Fibroblast of skin of back (primary cell): Measurements from ENCODE around the gene DRG1. TPM values are rescaled to one million over a fixed set of nuclear protein-coding genes. Genes with fewer than 3 reads are reported as not detected.
"Not testable (repeated sequence)": the region's sequence is repeated elsewhere in the genome, so short reads cannot be mapped to it uniquely, and the experiment has no call there.

ENCODE experiments used
- DNase-seq: peaks from one replicate; pipeline ENCODE4 v3.0.0-alpha.2; 2013
- polyA plus RNA-seq, 2 experiments: library from polyadenylated mRNA; unstranded; fragments of 120-200 nt; gene quantifications; one replicate each; pipeline ENCODE4 v1.2.1, GENCODE V29; 2013; ENCODE audit not compliant: insufficient read length in 2 of 2

DRG1 gene, protein sequence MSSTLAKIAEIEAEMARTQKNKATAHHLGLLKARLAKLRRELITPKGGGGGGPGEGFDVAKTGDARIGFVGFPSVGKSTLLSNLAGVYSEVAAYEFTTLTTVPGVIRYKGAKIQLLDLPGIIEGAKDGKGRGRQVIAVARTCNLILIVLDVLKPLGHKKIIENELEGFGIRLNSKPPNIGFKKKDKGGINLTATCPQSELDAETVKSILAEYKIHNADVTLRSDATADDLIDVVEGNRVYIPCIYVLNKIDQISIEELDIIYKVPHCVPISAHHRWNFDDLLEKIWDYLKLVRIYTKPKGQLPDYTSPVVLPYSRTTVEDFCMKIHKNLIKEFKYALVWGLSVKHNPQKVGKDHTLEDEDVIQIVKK
- polyA plus RNA-seq (2013, experiment 1 of 2; ENCODE audit: insufficient read length), result 67.0 TPM
- 54.7 TPM for polyA plus RNA-seq (2013, experiment 2 of 2; ENCODE audit: insufficient read length)

DNA sequence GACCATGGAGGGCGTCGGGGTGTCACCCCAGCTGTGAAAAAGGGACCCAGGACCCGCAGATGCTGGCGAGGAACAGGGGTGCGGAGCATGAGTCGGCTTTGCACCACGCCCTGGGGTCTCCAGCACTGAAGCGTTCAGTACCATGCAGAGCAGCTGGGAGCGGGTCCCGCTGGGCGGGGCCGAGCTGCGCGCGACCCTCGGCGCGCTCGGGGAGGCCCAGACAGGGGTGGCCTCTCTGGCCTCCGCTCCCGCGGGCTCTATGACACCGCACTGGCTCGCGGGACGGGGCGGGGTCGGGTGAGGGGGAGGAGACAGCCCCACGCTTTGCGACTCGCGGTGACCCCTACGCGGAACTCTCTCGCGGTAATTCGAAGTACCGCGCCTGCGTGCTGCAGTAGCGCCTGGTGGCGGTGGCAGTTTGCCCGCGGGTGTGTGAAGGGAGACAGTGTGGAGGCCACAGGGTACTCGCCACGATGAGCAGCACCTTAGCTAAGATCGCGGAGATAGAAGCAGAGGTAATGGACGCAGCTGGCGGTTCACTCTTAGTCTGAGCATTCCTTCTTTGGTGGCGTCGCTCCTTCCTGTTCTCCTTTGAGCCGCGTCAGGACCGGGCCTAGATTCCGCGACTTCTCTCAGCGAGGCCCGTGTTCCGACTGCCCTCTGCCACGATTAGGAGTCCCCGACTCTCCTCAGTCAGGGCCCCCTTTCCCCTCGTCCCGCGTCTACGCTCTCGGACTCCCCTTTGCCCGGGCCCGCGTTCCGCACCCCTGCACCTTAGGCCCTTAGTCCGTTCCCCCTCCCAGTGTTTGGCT lies at the start of gene DRG1:
Gene DRG1, plus strand, starts transcription at position 394 of the 812 bp plus-strand sequence. Its CDS starts 80 bp downstream, at position 474.
- peak; percentile 95 for DNase-seq

DNA sequence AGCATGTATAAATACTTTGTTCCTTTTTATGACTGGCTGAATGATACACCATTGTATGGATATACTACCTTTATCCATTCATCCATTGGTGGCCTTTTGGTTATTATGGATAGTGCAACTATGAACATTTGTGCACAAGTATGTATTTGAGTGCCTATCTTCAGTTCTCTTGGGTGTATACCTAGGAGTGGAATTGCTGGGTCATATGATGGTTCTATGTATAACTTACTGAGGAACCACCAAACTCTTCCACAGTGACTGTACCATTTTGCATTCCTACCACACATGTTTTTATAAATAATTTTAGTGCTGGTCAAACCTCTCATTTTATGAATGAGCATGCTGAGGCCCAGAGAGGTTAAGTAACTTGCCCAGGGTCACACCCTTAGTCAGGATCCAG lies 49.4 kb upstream of the DRG1 start:
- DNase-seq, result no peak

DNA sequence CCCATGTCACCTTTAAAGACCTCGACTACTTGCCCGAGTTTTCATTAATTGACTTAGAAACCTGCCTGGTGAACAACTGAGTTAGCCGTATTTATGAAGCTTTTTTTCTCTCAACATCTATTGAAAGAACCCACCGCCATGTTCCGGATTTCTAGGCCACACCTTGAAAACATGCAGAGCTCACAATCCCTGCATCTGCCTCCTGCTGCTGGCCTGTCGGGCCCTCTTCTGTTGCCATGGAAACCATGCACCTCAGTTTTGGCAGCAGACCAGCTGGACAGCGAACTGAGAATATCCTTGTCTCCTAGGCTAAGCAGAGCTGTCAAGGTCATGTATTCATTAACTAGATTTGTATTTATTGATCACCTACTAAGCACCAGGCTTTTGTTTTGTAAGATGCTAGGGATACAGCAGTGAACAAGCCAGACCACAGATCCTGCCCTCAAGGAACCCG lies 49.0 kb upstream of the DRG1 start:
- DNase-seq, result peak; percentile 27

DNA sequence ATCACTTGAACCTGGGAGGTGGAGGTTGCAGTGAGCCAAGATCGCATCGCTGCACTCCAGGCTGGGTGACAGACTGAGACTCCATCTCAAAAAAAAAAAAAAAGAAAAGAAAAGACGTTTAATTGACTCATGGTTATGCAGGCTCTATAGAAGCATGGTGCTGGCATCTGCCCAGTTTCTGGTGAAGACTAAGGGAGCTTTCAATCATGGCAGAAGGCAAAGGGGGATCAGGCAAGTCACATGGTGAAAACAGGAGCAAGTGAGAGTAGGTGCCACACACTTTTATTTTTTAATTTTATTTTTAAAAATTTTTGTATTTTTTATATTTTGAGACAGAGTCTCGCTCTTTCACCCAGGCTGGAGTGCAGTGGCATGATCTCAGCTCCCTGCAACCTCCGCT lies 44.9 kb upstream of the DRG1 start:
- no peak for DNase-seq

DNA sequence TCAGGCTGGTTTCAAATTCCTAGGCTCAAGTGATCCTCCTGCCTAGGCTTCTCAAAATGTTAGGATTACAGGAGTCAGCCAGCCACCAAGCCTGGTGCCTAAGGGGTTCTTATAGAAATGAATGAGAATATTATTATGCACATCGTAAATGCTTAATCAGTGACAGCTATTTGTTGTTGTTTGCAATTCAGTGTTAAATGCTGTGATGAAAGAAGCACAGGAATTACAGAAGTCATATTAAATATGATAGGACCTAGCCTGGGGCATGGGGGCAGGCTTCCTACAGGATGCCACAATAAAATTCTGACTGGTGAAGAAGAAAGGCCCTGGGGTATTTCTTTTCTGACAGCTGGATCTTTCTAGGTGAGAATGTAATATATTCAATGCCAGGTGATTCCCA lies 39.4 kb upstream of the DRG1 start:
- no peak for DNase-seq

DNA sequence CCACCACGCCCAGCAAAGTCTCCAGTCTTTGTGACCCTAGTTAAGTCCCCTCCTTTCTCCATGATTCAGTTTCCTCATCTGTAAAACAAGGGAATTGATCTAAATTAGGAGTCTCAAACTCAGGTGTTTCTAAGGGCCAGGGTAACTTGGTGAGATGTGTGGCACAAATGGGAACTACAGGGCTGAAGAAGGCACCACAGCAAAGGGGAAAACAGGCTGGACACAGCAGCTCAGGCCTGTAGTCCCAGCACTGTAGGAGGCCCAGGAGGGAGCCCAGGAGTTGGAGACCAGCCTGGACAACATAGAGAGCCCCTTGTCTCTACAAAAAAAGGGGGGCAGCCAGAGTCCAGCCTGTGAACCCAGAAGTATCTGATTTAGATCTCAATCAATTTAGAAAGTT lies 37.7 kb upstream of the DRG1 start:
- no peak for DNase-seq

DNA sequence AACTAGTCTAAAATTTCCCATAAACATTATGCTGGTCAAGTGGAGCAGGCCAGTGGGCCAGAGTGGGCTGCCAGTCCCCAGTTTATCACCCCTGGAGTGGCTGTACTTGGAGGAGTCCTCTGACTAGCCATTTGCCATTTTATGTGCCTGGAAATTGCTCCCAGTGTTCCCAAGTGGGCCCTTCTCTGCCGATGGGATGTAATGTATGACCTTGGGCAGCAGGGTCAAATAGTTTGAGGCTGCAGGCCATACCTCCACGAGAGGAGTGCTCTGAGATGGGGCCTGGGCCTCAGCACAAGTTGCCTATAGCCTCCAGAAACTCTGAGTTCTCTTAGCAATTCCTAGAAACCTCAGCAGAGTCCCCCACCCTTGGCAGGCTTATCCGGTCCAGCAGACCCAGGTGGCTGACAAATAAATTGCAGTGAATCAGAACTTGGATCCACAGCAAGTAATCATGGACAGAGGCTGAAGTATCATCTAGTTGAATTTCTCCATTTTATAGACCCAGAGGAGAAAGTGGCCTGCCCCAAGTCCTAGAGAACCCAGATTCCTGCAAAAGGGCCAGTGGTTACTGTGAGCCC lies 35.4 kb upstream of the DRG1 start:
- no peak for DNase-seq

DNA sequence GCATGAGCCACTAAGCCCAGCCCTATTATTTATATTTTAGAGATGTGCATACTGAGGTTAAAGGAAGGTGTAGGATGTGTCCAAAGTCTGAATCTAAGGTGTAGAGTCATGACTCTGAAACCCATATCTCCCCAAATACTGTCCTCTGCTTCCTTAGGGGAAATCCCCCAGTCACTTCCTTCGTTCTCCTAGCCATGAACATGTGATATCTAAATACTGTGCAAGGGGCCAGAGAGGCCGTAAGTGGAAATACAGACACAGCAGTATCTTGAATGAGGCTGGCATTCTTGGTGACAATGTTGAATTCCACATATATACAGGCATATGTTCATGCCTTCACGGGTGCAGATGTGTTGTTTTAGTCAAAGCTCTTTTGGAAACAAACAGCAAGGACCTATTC lies 32.0 kb upstream of the DRG1 start:
- DNase-seq, result no peak

DNA sequence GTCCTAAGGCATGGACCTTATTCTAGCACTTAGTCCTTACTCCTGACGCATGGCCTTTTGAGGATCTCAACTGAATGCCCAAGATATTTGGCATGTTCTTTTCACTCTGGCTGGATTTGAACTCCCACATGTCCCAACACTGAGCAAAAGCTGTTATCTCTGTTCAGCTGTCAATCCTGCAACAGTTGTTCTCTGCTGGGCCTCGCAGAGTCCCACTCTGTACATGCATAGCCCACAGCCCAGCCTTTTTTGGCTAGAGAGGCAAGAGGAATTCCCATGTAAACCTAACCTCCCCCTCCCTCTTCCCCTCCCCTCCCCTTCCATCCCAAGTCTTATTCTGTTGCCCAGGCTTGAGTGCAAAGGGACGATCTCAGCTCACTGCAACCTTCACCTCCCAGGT lies 21.8 kb upstream of the DRG1 start:
- DNase-seq, result no peak

DNA sequence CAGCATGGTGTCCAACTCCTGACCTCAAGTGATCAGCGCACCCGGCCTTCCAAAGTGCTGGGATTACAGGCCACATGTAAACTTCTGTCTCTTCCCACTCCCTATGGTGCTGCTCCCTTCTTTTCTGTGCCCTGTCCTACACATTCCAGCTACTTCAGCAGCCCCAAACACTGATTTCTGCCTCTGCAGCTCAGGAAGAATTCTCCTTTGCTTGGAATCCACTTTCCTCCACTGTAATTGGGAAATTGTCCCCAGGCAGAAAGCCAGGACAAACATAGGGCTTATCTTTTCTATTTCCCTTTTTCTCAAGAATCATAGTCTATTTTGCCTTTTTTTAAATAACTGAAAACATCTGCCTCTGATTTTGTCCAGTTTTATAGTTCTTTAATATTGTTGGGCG lies 21.3 kb upstream of the DRG1 start:
- DNase-seq, result peak; percentile 56

DNA sequence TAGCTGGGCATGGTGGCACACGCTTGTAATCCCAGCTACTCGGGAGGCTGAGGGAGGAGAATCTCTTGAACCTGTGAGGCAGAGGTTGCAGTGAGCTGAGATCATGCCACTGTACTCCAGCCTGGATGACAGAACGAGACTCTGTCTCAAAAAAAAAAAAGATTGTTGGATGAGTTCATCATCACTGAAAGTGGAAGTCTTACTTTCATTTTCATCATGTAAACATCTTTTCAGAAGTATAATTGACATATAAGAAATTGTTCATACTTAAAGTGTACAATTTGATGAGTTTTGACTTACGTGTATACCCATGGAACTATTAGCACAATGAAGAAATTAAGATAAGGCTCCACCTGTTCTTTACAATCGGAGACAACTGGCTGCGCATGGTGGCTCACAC lies 20.8 kb upstream of the DRG1 start:
- not testable (repeated sequence) for DNase-seq

DNA sequence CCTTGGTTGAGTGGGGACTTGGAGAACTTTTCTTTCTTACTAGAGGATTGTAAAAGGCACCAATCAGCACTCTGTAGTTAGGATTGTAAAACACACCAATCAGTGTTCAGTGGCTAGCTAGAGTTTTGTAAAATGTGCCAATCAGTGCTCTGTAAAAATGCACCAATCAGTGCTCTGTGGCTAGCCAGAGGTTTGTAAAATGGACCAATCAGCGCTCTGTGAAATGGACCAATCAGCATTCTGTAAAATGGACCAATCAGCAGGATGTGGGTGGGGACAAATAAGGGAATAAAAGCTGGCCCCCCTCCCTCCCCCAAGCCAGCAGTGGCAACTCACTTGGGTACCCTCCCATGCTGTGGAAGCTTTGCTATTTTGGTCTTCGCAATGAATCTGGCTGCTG lies 5.5 kb upstream of the DRG1 start:
- peak; percentile 19 for DNase-seq

DNA sequence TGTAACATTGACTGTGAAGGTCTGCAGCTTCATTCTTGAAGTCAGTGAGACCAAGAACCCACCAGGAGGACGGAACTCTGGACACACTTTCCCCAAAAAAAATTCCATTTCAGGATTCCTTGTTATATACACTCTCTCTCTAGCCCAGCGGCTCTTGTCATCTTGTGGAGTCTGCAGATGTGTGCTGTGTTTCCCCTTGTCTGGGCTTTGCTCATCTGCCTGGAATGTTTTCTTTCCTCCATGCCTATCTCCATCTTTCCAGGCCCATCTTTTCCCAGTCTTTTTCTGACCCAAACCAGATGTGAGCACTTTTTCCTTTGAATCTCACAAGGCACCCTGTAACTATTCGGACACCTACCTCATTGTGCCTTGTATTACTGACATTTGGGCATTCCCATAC lies 5.1 kb upstream of the DRG1 start:
- peak; percentile 81 for DNase-seq

DNA sequence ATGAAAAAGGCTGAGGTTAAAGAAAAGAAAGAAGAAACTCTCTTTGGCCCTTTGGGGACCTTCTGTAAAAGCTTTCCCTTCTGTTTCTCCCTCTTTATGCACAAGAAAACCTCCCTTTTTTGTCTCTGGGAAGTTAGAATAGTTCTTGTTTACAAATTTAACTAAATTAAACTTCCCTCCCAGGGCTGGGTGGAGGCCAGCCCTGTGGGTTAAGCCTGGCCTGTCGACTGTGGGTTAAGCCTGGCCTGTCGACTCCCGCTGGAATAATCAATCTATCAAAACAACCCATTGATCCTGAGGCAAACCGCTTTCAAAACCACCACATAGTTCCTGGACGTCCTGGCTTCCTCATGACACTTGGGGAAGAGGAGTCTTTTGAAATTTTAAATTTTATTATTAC lies 1.2 kb upstream of the DRG1 start:
- DNase-seq, result no peak

DNA sequence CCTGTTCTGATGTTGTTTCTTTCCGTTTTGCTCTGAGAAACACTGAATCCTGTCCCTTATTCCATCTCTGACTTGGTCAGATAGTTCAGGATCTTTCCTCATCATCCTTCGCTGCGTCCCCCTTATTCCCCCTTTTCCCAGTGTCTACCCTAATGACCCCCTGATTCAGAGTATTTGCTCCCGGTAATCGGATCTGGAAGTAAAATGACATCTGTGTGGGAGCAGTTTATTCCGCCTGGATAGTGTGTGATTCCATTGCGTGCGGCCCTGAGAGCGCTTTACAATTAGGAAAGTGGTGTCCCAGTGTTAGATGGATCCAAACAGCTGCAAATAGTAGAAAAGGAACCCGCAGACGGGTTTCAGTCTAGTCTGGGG lies 606 bp downstream of the DRG1 start:
- DNase-seq, result peak; percentile 11

DNA sequence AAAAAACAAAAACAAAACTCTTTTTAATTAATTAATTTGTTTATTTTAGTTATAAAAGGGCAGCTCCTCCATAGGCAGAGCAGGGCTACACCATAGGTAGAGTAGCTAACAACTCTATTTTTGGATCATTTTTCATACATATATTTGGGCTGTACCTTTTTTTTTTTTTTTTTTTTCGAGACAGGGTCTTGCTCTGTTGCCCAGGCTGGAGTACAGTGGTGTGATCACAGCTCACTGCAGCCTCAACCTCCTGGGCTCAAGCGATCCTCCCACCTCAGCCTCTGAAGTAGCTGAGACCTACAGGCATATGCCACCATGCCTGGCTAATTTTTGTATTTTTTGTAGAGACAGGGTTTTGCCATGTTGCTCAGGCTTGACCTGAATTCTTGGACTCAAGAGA lies 2.9 kb downstream of the DRG1 start:
- not testable (repeated sequence) for DNase-seq

DNA sequence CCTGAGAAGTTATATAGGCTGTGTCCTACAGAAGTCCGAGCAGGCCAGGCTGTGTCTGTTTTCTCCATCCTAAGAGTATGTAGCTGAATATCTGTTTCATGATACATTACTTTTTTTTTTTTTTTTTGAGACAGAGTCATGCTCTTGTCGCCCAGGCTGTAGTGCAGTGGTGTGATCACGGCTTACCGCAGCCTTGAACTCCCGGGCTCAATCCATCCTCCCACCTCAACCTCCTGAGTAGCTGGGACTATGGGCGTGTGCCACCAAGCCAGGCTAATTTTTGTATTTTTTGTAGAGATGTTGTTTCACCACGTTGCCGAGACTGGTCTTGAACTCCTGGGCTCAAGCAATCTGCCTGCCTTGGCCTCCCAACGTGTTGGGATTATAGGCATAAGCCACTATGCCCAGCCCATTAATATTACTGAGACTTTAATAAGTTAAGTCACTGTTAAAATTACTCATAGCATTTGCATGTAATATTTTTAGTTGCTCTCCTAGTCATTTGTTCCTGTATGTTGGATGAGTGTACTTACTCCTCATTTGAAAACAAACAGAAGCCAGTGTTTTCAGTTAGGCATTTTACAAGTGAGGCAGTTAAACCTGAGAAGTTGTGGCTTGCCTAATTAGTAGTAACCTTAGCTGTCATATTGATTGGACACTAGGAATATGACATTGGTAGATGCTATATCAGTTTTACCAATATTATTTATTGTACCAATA lies 26.1 kb downstream of the DRG1 start:
- DNase-seq, result no peak

DNA sequence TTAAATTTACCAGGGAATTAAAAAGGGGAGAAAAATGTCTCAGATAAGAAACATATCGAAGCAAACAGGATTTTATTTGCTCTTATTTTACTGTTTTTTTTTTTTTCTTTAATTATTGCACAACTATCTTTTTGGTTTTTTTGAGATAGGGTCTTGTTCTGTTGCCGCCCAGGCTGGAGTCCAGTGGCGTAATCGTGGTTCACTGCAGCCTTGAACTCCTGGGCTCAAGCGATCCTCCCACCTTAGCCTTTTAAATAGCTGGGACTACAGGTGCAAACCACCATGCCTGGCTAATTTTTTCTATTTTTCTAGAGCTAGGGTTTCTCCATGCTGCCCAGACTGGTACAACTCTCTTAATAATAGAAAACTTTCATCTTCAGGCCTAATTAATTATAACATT lies 32.5 kb downstream of the DRG1 start:
- no peak for DNase-seq

DNA sequence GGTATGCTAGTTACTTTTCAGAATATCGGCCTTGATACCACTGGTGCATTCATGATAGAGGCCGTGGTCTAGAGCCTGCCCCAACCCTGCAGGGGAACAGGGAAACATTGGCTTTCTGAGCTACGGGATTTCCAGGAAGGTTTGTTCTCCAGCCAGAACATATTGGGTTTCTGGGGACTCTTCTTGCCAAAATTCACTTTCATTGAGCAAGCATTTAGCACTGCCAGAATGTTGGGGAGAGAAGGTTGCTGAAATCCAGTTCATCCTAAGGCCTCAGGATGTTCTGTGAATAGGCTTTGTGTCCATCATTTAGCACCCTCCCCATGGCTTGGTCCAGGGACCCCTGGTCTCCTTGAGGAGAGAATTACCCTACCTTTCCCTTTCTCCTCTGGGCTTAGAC lies 36.7 kb downstream of the DRG1 start:
- DNase-seq, result no peak

DNA sequence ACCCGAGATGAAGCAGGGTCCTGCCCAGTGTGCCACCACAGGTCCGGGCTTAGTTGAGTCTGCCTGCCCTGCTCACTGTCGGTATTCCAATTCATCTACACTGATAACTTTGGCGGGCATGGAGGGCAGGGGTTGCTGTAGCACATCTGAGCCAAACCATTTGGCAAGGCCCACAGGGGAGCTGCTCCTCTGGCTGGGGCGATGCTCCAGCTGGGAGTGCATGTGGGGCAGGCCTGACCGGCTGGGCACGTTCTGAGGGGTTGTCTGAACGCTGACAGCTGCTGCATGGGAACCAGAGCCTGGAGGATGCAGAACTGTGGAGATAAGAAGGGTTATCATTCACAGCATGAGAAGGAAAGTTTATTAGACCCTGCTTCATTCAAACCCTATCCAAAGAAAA lies 40.4 kb downstream of the DRG1 start:
- no peak for DNase-seq

DNA sequence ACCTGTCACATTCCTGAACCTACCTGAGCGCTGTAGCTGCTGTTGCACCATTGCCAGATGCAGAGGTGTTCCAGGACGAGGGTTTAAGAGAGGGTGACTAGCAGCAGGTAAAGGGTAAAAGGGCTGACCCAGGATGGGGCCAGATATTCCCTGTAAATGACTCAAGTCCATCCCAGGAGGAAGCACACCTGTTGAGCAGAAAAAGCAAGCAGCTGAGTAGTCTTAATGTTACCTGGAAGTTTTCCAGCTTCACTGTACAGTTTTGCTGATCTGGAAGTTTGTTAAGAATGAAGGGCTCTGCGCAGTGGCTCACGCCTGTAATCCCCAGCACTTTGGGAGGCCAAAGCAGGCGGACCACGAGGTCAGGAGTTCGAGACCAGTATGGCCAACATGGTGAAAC lies 41.3 kb downstream of the DRG1 start:
- DNase-seq, result no peak

DNA sequence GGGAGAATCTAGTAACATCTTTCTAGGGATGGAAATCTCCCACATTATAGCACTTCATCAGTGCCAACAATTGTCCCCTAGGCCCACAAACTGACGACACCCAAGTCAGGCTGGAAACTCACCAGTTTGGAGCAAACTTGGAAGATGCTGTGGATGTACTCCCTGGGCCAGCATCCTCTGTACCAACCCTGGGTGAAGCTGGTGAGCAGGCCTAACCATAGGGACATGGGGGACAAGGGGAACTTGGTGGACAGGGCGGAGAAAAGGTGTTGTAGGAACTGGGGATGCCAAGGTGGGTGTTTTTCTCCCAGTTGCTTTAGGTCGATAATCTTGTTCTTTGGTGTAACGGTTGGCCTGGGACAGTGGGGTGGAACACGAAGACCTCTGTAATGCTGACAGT lies 42.2 kb downstream of the DRG1 start:
- no peak for DNase-seq
